ENCODE data around the gene SWI5.

Gene SWI5

DNA sequence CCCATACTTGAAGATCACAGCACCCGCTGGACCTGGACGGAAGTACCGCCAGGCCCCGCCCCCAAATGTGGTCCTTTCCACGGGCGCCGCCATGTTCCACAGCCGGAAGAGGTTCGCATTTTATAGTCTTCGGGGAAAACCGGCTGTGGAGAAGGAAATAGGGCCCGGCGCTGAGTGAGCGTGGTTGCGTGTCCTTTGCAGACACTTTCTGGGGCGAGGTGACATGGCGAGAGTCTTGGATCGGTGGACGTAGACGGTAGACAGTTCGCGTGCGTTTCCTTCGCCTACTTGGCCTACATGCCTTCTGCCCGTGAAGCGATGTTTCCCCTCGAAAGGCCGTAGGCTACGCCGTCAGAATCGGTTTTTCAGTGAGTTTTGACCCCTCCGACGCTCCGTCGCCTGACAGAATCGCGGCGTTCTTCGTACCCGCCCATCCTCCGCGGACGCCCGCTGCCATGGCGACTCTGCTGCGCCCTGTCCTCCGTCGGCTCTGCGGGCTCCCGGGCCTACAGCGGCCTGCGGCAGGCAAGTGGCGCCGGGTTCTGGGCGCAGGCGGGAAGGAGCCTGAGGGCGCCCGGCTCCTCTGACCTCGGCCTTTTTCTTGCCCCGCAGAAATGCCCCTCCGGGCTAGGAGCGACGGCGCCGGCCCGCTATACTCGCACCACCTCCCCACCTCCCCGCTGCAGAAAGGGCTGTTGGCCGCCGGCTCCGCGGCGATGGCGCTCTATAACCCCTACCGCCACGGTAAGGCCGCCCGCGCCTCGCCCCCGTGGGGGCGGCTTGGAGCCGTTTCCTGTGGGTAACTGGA is 46.5 kb downstream of the SWI5 start, which contains the start of the genes COQ4 and TRUB2:
Gene COQ4 (plus strand): TSS at position 436 of the 808 bp plus-strand sequence. CDS start 20 bp downstream, at position 456.
Gene TRUB2 (minus strand): TSS at position 44 of the 808 bp plus-strand sequence. CDS start 39 bp downstream, at position 5.
- FAIRE-seq = no peak

- no peak for FAIRE-seq
Observed at GRCh38 chr9:128323212-128323730, 47.2 kb downstream of the SWI5 start.

DNA sequence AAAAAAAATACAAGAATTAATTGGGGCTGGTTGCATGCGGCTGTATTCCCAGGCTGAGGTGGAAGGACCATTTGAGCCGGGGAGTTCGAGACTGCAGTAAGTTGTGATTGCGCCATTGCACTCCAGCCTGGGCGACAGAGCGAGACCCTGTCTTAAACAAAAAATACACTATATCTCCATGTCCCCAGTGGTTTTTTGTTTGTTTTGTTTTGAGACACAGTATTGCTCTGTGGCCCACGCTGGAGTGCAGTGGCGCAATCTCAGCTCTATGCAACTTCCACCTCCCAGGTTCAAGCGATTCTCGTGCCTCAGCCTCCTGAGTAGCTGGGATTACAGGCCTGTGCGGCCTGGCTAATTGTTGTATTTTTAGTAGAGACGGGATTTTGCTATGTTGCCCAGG is 47.7 kb downstream of the SWI5 start:
- FAIRE-seq = no peak

GRCh38 chr9:128324401-128324800 is 48.3 kb downstream of the SWI5 start:
- FAIRE-seq = no peak

DNA sequence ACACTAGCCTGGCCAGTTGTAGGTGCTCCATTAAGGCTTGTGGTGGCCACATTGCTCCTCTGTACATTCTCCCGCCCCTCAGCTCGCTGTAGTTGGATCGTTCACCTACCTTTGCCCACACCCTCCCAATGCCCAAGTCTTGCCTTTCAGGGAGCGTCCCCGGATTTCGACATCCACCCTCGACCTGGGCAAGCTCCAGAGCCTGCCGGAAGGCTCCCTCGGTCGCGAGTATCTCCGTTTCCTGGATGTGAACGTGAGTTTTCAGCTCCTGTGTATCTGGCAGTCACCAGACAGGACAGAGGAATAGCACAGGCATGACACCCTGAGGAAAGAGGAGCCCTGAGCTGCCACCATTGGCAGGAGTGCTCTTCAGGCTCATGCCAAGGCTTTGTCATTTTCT is 49.6 kb downstream of the SWI5 start:
- no peak for FAIRE-seq

- FAIRE-seq = no peak
Observed at GRCh38 chr9:128333451-128333869, 57.4 kb downstream of the SWI5 start.

DNA sequence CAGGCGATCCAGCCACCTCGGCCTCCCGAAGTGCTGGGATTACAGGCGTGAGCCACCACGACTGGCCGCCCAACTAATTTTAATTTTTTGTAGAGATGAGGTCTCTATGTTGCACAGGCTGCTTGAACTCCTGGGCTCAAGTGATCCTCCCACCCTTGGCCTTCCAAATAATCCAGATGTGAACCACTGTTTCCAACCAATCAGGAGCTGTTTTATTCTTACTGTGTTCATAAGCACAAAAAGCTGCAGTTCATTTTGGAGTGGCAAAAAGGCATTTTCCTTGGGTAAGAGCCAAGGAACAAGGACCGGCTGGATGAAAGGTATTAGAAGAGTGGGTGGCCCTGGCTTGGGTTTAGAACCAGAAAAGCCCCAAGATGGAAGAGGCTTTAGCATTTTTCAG is 59.1 kb downstream of the SWI5 start:
- FAIRE-seq = no peak

DNA sequence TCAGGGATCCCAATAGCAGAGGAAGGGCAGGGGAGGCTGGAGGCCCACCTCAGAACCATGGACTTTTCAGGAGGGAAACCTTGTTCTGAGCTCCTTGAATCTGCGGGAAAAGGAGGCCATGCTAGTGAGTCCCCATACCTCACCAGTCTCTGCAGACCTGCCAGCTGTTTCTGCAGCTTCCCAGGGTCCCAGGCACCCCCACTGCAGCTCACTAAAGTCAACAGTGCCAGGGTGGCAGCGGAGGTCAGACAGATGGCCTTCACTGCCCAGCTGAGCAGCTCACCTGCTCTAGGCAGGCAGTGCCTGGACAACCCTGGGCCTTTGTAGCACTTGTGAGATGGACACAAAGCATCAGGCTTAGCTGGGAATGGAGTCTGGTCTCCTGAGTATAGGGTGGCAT is 59.8 kb downstream of the SWI5 start:
- FAIRE-seq = no peak

DNA sequence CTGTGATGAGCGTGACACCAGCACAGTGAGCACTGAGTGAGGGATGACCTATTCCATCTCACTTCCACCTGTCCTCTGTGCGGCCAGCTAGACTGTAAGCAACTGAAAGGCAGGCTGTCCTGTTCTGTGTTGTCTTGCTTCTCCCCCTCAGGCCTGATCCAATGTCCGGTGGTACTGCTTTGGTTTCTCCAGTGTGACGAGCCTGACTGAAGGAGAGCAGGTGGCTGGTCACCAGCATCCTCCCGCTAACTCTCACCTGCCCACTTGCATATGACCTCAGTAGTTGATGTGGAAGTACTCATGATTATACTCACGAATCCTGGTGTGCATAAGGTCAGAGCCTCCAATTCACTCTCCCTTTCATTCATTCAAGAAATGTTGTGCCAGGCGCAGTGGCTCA is 61.9 kb downstream of the SWI5 start:
- no peak for FAIRE-seq
